Peyer's patch (tissue), 4 donors: ENCODE measurements around the gene SNX6. TPM values are rescaled to one million over a fixed set of nuclear protein-coding genes. Genes with fewer than 3 reads are reported as not detected.
"Not testable (repeated sequence)": the region's sequence is repeated elsewhere in the genome, so short reads cannot be mapped to it uniquely, and the experiment has no call there.

Experiments
- DNase-seq, 3 donors: peaks; one replicate each; pipeline ENCODE4 v3.0.0-alpha.2; 2017 to 2019
- H3K27ac ChIP-seq, 4 donors: fragments of 200-600 bp; sonication (generic); one replicate each; pipeline ENCODE4 v1.5.1; 2016 to 2019
- H3K27me3 ChIP-seq, 2 donors: fragments of 200-600 bp; sonication (generic); one replicate each; pipeline ENCODE4 v1.5.1; 2019
- H3K36me3 ChIP-seq, 3 donors: fragments of 200-600 bp; sonication (generic); one replicate each; pipeline ENCODE4 v1.5.1; 2016 to 2019
- H3K4me1 ChIP-seq, 4 donors: fragments of 200-600 bp; sonication (generic); one replicate each; pipeline ENCODE4 v1.5.1; 2016 to 2019
- H3K4me3 ChIP-seq, 4 donors: fragments of 200-600 bp; sonication (generic); 1 replicate in 3 of 4; 2 replicates in 1 of 4; pipeline ENCODE4 v1.5.1; 2016 to 2019; ENCODE audit warnings: mild to moderate bottlenecking in 1 of 4
- H3K9me3 ChIP-seq, 4 donors: fragments of 200-600 bp; sonication (generic); one replicate each; pipeline ENCODE4 v1.5.1; 2016 to 2019; ENCODE audit warnings: mild to moderate bottlenecking in 1 of 4
- CTCF ChIP-seq, 6 experiments: fragments of 450-650 bp in 4 of 6; fragments of 200-600 bp in 2 of 6; sonication (generic) in 1 of 6; IDR thresholded peaks; one replicate each; pipeline ENCODE4 v1.5.1; 2017 to 2019; ENCODE audit warnings: antibody characterized with exemption in 6 of 6, mild to moderate bottlenecking in 3 of 6, moderate library complexity in 1 of 6
- POLR2A ChIP-seq, 2 donors: fragments of 450-650 bp; IDR thresholded peaks; one replicate each; pipeline ENCODE4 v1.5.1; 2017; ENCODE audit warnings: antibody characterized with exemption in 2 of 2, mild to moderate bottlenecking in 2 of 2, moderate library complexity in 2 of 2
- total RNA-seq, 4 donors: library from RNA; depleted of rRNA; stranded (reverse); fragments of >200 nt; gene quantifications; one replicate each; pipeline ENCODE4 v1.1.0, GENCODE V29; 2016

Gene SNX6
- total RNA-seq, 4 donors from 2014 or later = 46.8 to 90.2 (median 64.9) TPM

DNA sequence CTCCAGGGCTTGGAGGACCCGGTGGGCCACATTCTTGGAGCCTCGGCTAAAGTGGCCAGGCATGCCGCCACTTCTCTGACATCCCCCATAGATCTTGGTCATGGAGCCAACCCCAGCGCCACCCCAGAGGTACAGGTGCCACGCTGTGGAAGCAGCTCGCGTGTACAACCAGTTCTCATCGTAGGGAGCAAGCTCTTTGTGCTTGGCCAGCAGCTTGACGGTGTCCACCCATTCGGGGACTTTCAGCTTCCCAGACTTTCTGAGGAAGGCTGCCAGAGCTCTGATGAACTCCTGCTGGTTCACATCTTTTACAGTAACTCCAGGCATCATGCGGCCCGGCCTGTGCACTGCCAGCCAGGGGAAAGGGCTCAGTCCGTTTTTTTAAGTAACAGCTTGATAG lies 61.1 kb downstream of the SNX6 start:
- H3K27ac ChIP-seq = no peak overlapping the region
- H3K36me3 ChIP-seq = peaks cover 0 to 92% (median 0%) of the 10 kb centered on the region in 3 donors
- H3K9me3 ChIP-seq = no peaks in the 10 kb centered on the region
- no peak for TF ChIP-seq CTCF (IDR thresholded peaks at IDR 0.05)
- no peak for TF ChIP-seq POLR2A (IDR thresholded peaks at IDR 0.05)
- H3K4me1 ChIP-seq = no peaks in the 10 kb centered on the region
- no peak overlapping the region for H3K4me3 ChIP-seq
- DNase-seq = peak in 1 of 3 donors; percentile 37
- no peaks in the 10 kb centered on the region for H3K27me3 ChIP-seq

GRCh38 chr14:34562776-34563150 lies 67.2 kb downstream of the SNX6 start:
- TF ChIP-seq CTCF (IDR thresholded peaks at IDR 0.05) (no peak), POLR2A (IDR thresholded peaks at IDR 0.05) (no peak)

GRCh38 chr14:34562037-34562775 lies 67.7 kb downstream of the SNX6 start:
- H3K4me3 ChIP-seq, DNase-seq, H3K9me3 ChIP-seq, H3K4me1 ChIP-seq, H3K27me3 ChIP-seq, H3K27ac ChIP-seq: not testable (repeated sequence)
- H3K36me3 ChIP-seq = peaks cover 0 to 42% (median 0%) of the 10 kb centered on the region in 3 donors

More at GRCh38 chr14:34562776-34563150, 67.2 kb downstream of the SNX6 start:
- Histone ChIP-seq H3K4me1 (no peaks in the 10 kb centered on the region), H3K4me3 (no peak overlapping the region), H3K9me3 (no peaks in the 10 kb centered on the region), H3K36me3 (peaks cover 0 to 46% (median 0%) of the 10 kb centered on the region in 3 donors), H3K27ac (no peak overlapping the region), H3K27me3 (no peaks in the 10 kb centered on the region)
- no peak for DNase-seq

- not testable (repeated sequence) for DNase-seq, H3K27me3 ChIP-seq, H3K4me3 ChIP-seq, H3K4me1 ChIP-seq, H3K27ac ChIP-seq, H3K9me3 ChIP-seq, H3K36me3 ChIP-seq
Observed at GRCh38 chr14:34556498-34556829, 73.5 kb downstream of the SNX6 start.

DNA sequence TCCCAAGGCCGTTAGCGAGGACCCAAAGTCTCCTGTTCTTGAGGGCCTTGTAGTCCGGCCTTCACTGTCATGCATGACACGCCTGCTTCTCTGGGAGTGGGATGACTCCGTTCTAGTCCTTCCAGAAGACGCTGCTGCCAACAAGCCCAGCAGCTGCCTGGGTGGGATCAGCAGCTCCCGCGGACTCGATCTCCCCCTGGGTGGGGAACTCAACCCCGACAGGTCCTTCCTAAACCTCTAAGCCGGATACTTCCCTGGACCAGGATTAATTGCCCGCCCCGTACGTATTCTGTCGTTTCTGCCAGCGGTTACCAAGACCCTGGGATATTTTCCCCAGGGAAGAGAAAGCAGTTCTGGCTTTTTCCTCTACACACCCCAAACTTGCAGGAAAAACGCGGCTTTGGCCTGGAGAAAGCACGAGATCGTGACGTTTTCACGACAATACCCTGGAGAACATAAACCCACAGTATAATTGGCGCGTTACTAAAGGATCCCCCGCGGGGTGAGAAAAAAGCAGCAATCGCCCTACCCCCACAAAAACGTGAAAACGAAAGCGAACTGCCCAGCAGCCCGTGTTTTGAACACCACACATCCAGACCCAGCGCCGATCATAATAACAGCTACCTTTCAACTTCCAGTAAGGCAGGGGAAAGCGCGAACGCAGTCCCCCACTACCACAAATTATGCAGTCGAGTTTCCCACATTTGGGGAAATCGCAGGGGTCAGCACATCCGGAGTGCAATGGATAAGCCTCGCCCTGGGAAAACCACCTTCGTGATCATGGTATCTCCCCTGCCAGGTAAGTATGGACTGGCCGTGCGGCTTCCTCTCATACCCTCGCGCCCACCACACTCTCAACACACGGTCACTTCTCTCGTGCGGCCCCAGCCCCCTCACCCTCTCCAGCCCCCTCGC lies 74.1 kb downstream of the SNX6 start:
- H3K36me3 ChIP-seq, DNase-seq, H3K4me3 ChIP-seq, H3K9me3 ChIP-seq, H3K4me1 ChIP-seq, H3K27ac ChIP-seq, H3K27me3 ChIP-seq: not testable (repeated sequence)

- no peaks in the 10 kb centered on the region for H3K36me3 ChIP-seq
- peak in 2 of 3 donors; percentile 14 to 44 for DNase-seq
- TF ChIP-seq POLR2A (IDR thresholded peaks at IDR 0.05) = no peak
- no peak for TF ChIP-seq CTCF (IDR thresholded peaks at IDR 0.05)
- H3K27ac ChIP-seq = peak overlapping the region in 3 of 4 donors; percentile 26 to 77 (median 31)
- H3K4me3 ChIP-seq = peak overlapping the region in 1 of 4 donors; percentile 11
- H3K27me3 ChIP-seq = no peaks in the 10 kb centered on the region
- peaks cover 0 to 4% (median 0%) of the 10 kb centered on the region in 4 donors for H3K4me1 ChIP-seq
- no peaks in the 10 kb centered on the region for H3K9me3 ChIP-seq
Observed at GRCh38 chr14:34554540-34555250, 75.3 kb downstream of the SNX6 start.

GRCh38 chr14:34549276-34549966 lies 80.5 kb downstream of the SNX6 start:
- H3K27me3 ChIP-seq, H3K4me3 ChIP-seq, H3K4me1 ChIP-seq, H3K36me3 ChIP-seq, H3K27ac ChIP-seq, H3K9me3 ChIP-seq: not testable (repeated sequence)
- peak in 1 of 3 donors; percentile 43 for DNase-seq
